Measurements from ENCODE around the gene SH3RF3.

- TF ChIP-seq YY1 (IDR thresholded peaks at IDR 0.05; ENCODE audit: insufficient read depth, insufficient read length) (no peak), ZNF274 (IDR thresholded peaks at IDR 0.05; ENCODE audit: low read depth, low read length) (no peak)
These were observed 30.6 kb upstream of the SH3RF3 start for GRCh38 chr2:109098251-109098920.

Data from NT2/D1 (cell line).